H1 (cell line): ENCODE results near the gene SEPTIN5. TPM values are rescaled to one million over a fixed set of nuclear protein-coding genes. Genes with fewer than 3 reads are reported as not detected.

Experiments
- CTCF ChIA-PET: fragments of 300-600 bp; sonication (Branson Sonifier 250); formaldehyde crosslinking; loops from one replicate; lab custom pipeline; 2021; ENCODE audit not compliant: partially characterized antibody; lab: Charles Lee
- POLR2A ChIA-PET: fragments of 300-600 bp; sonication (Branson Sonifier 250); formaldehyde crosslinking; loops from one replicate; lab custom pipeline; 2021; ENCODE audit warnings: inconsistent platforms; ENCODE audit not compliant: partially characterized antibody; lab: Charles Lee
- DNase-seq, 2 experiments: peaks; one replicate each; pipeline versions ENCODE4 v3.0.0 to v3.0.0-alpha.2; 2010 to 2022; ENCODE audit warnings: low spot score in 2 of 2, low read depth in 1 of 2, mixed read lengths in 1 of 2
- FAIRE-seq: peaks from 2 replicates; lab custom pipeline; 2011; peaks lifted over from hg19 to GRCh38; lab: Jason Lieb, UNC
- H2AFZ ChIP-seq: 2 replicates; pipeline ENCODE4 v1.8.1; 2012; ENCODE audit warnings: low read length, inconsistent platforms
- H2AK5ac ChIP-seq: 2 replicates; pipeline ENCODE4 v1.6.1; 2013; ENCODE audit warnings: low read depth, low read length
- H2BK120ac ChIP-seq: replicated peaks from 2 replicates; pipeline ENCODE3; 2013; ENCODE audit warnings: low read depth, low read length, inconsistent platforms
- H2BK12ac ChIP-seq: 2 replicates; pipeline ENCODE4 v1.6.1; 2013; ENCODE audit warnings: low read depth, low read length
- H2BK15ac ChIP-seq: 2 replicates; pipeline ENCODE4 v1.6.1; 2013; ENCODE audit warnings: low read length
- H2BK20ac ChIP-seq: 2 replicates; pipeline ENCODE4 v1.6.1; 2013; ENCODE audit warnings: low read length
- H2BK5ac ChIP-seq: 2 replicates; pipeline ENCODE4 v1.6.1; 2013; ENCODE audit warnings: low read depth, low read length
- H3K14ac ChIP-seq: 2 replicates; pipeline ENCODE4 v1.6.1; 2013; ENCODE audit warnings: inconsistent platforms; ENCODE audit not compliant: insufficient read length
- H3K18ac ChIP-seq: 2 replicates; pipeline ENCODE4 v1.6.1; 2013; ENCODE audit warnings: low read length; ENCODE audit errors: extremely low read depth
- H3K23ac ChIP-seq: 2 replicates; pipeline ENCODE4 v1.6.1; 2013; ENCODE audit warnings: inconsistent platforms; ENCODE audit not compliant: insufficient read length
- H3K23me2 ChIP-seq: 2 replicates; pipeline ENCODE4 v1.6.1; 2013; ENCODE audit warnings: low read depth, low read length
- H3K27ac ChIP-seq: 2 replicates; pipeline ENCODE4 v1.6.1; 2011; ENCODE audit warnings: low read depth, low read length, inconsistent platforms
- H3K27me3 ChIP-seq, 4 experiments: replicated peaks in 1 of 4; 1 replicate in 1 of 4; 2 replicates in 3 of 4; pipeline versions ENCODE4 v1.6.1 to v1.8.1; 2011 to 2013; ENCODE audit warnings: low read length in 3 of 4, mild to moderate bottlenecking in 3 of 4, inconsistent platforms in 2 of 4, mixed read lengths in 2 of 4, moderate library complexity in 1 of 4; ENCODE audit not compliant: control insufficient read depth in 3 of 4, insufficient read depth in 3 of 4; ENCODE audit errors: extremely low read depth in 1 of 4
- H3K36me3 ChIP-seq, 4 experiments: 2 replicates each; pipeline versions ENCODE4 v1.6.1 to v1.8.1; 2011 to 2013; ENCODE audit warnings: mild to moderate bottlenecking in 4 of 4, low read length in 3 of 4, moderate library complexity in 2 of 4, control low read depth in 1 of 4, inconsistent platforms in 1 of 4; ENCODE audit not compliant: insufficient read depth in 4 of 4, control insufficient read depth in 2 of 4
- H3K4ac ChIP-seq: replicated peaks from 2 replicates; pipeline ENCODE3; 2013; ENCODE audit warnings: low read length, low read depth, mixed read lengths, inconsistent platforms; ENCODE audit not compliant: insufficient read length
- H3K4me1 ChIP-seq, 4 experiments: replicated peaks in 1 of 4; 1 replicate in 1 of 4; 2 replicates in 3 of 4; pipeline versions ENCODE4 v1.6.1 to v1.8.1; 2011 to 2013; ENCODE audit warnings: low read length in 3 of 4, inconsistent platforms in 2 of 4, mixed read lengths in 1 of 4; ENCODE audit not compliant: insufficient read depth in 4 of 4, control insufficient read depth in 3 of 4
- H3K4me2 ChIP-seq, 2 experiments: 2 replicates each; pipeline versions ENCODE4 v1.6.1 to v1.8.1; 2011 to 2013; ENCODE audit warnings: low read depth in 2 of 2, low read length in 2 of 2, control low read depth in 1 of 2, inconsistent platforms in 1 of 2, mild to moderate bottlenecking in 1 of 2; ENCODE audit not compliant: insufficient read depth in 1 of 2
- H3K4me3 ChIP-seq, 4 experiments: fragments of 200-600, 300-600 bp in 1 of 4; sonication (generic), shearing (Covaris generic), sonication (Bioruptor Twin) in 1 of 4; 2 replicates each; pipeline versions ENCODE4 v1.5.1 to v1.8.1; 2011 to 2016; ENCODE audit warnings: low read length in 4 of 4, low read depth in 3 of 4, control low read depth in 2 of 4, inconsistent platforms in 2 of 4, mild to moderate bottlenecking in 2 of 4, mixed read lengths in 1 of 4, moderate library complexity in 1 of 4; ENCODE audit not compliant: insufficient read depth in 2 of 4; ENCODE audit errors: extremely low read depth in 1 of 4
- H3K56ac ChIP-seq: replicated peaks from 2 replicates; pipeline ENCODE3; 2013; ENCODE audit warnings: low read depth, mild to moderate bottlenecking, mixed read lengths, low read length, inconsistent platforms; ENCODE audit not compliant: insufficient read length
- H3K79me1 ChIP-seq: 2 replicates; pipeline ENCODE4 v1.6.1; 2013; ENCODE audit warnings: low read depth, low read length, control low read depth
- H3K79me2 ChIP-seq, 2 experiments: 2 replicates each; pipeline versions ENCODE4 v1.6.1 to v1.8.1; 2012 to 2013; ENCODE audit warnings: low read length in 2 of 2, mild to moderate bottlenecking in 2 of 2, inconsistent platforms in 1 of 2; ENCODE audit not compliant: insufficient read depth in 2 of 2, control insufficient read depth in 1 of 2
- H3K9ac ChIP-seq, 4 experiments: replicated peaks in 1 of 4; 1 replicate in 1 of 4; 2 replicates in 3 of 4; pipeline versions ENCODE4 v1.6.1 to v1.8.1; 2011 to 2013; ENCODE audit warnings: low read depth in 3 of 4, low read length in 3 of 4, control low read depth in 2 of 4, mild to moderate bottlenecking in 2 of 4, moderate library complexity in 2 of 4, inconsistent platforms in 1 of 4; ENCODE audit errors: extremely low read depth in 1 of 4
- H3K9me3 ChIP-seq, 2 experiments: 2 replicates each; pipeline versions ENCODE4 v1.6.1 to v1.8.1; 2012 to 2013; ENCODE audit warnings: mild to moderate bottlenecking in 2 of 2, moderate library complexity in 2 of 2, control low read depth in 1 of 2, inconsistent platforms in 1 of 2, low read depth in 1 of 2, low read length in 1 of 2, mixed read lengths in 1 of 2; ENCODE audit not compliant: insufficient read depth in 2 of 2
- H4K20me1 ChIP-seq, 2 experiments: replicated peaks in 1 of 2; 2 replicates each; pipeline versions ENCODE3 to v1.8.1; 2011 to 2013; ENCODE audit warnings: inconsistent platforms in 2 of 2, low read length in 2 of 2, mild to moderate bottlenecking in 1 of 2; ENCODE audit not compliant: insufficient read depth in 2 of 2, control insufficient read depth in 1 of 2
- H4K5ac ChIP-seq: 2 replicates; pipeline ENCODE4 v1.6.1; 2013; ENCODE audit warnings: low read length, low read depth, mixed read lengths, inconsistent platforms; ENCODE audit not compliant: insufficient read length
- H4K8ac ChIP-seq: 2 replicates; pipeline ENCODE4 v1.8.0; 2013; ENCODE audit warnings: mild to moderate bottlenecking, moderate library complexity, low read length, inconsistent platforms; ENCODE audit not compliant: insufficient read depth; ENCODE audit errors: extremely low read depth
- H4K91ac ChIP-seq: replicated peaks from 2 replicates; pipeline ENCODE3; 2013; ENCODE audit warnings: low read length, mixed read lengths, inconsistent platforms; ENCODE audit not compliant: insufficient read length
- ATF3 ChIP-seq: IDR thresholded peaks from 2 replicates; pipeline ENCODE4 v1.6.1; 2011; ENCODE audit warnings: low read depth, mild to moderate bottlenecking, low read length; ENCODE audit not compliant: insufficient read depth
- BRCA1 ChIP-seq: IDR thresholded peaks from 2 replicates; pipeline ENCODE4 v1.6.1; 2012; ENCODE audit warnings: low read depth, low read length, improper control_type of control experiment
- CBX5 ChIP-seq: fragments of 300-800, 300-1000 bp; sonication (generic); IDR thresholded peaks from 2 replicates; pipeline ENCODE4 v1.7.1; 2016; ENCODE audit warnings: antibody characterized with exemption, low read length, low read depth
- CTBP2 ChIP-seq: IDR thresholded peaks from 2 replicates; pipeline ENCODE4 v1.7.0; 2011; ENCODE audit warnings: borderline replicate concordance, mild to moderate bottlenecking, moderate library complexity, mixed read lengths, low read length; ENCODE audit not compliant: insufficient read depth, insufficient read length
- E2F6 ChIP-seq: IDR thresholded peaks from 2 replicates; pipeline ENCODE4 v1.6.1; 2012; ENCODE audit warnings: inconsistent platforms
- FOSL1 ChIP-seq: IDR thresholded peaks from 2 replicates; pipeline ENCODE4 v1.6.1; 2011; ENCODE audit warnings: mild to moderate bottlenecking, low read depth, low read length, moderate library complexity; ENCODE audit not compliant: insufficient read depth
- GTF2F1 ChIP-seq: IDR thresholded peaks from 2 replicates; pipeline ENCODE4 v1.6.1; 2012; ENCODE audit warnings: low read depth, low read length, improper control_type of control experiment, borderline replicate concordance
- MAFK ChIP-seq: IDR thresholded peaks from 2 replicates; pipeline ENCODE4 v1.6.1; 2012; ENCODE audit warnings: low read depth, mild to moderate bottlenecking, improper control_type of control experiment, low read length
- PHF8 ChIP-seq: fragments of 200-600 bp; sonication (generic); conservative IDR thresholded peaks from 2 replicates; pipeline ENCODE4 v1.7.1; 2012; ENCODE audit warnings: low read depth, mild to moderate bottlenecking, inconsistent platforms, low read length, moderate library complexity
- POU5F1 ChIP-seq: IDR thresholded peaks from 2 replicates; pipeline ENCODE4 v1.6.1; 2011; ENCODE audit warnings: low read depth, mild to moderate bottlenecking, low read length, moderate library complexity
- RFX5 ChIP-seq: IDR thresholded peaks from 2 replicates; pipeline ENCODE4 v1.6.1; 2011; ENCODE audit warnings: low read depth, low read length, improper control_type of control experiment, borderline replicate concordance
- SIRT6 ChIP-seq: IDR thresholded peaks from one replicate; pipeline ENCODE4 v1.7.1; 2012; ENCODE audit warnings: low read length, inconsistent platforms
- SP2 ChIP-seq: IDR thresholded peaks from 2 replicates; pipeline ENCODE4 v1.6.1; 2012; ENCODE audit warnings: mild to moderate bottlenecking, low read length, inconsistent platforms
- WGBS, 2 experiments: shearing (Covaris generic) in 1 of 2; methylation state at CpG; one replicate each; pipeline versions ENCODE4 v1.1.6 to v1.1.7; 2013 to 2015; ENCODE audit warnings: low lambda C conversion rate in 2 of 2, mixed read lengths in 2 of 2, inconsistent platforms in 1 of 2, low coverage in 1 of 2, missing lambda C conversion rate in 1 of 2; ENCODE audit not compliant: insufficient replicate concordance in 2 of 2, insufficient coverage in 1 of 2, insufficient read length in 1 of 2; ENCODE audit errors: extremely low coverage in 1 of 2, missing lambda C conversion rate in 1 of 2; 5-methylcytosine and 5-hydroxymethylcytosine counted together
- polyA plus RNA-seq, 7 experiments: library from polyadenylated mRNA; depleted of rRNA in 3 of 7; stranded (reverse) in 5 of 7; unstranded in 2 of 7; fragments of >200 nt in 5 of 7; fragments of 200-250 nt in 2 of 7; gene quantifications; 1 replicate in 5 of 7; 2 replicates in 1 of 7; 4 replicates in 1 of 7; pipeline versions ENCODE4 v1.2.1 to v1.2.3, GENCODE V29; 2011 to 2013; ENCODE audit warnings: missing spikeins in 2 of 7, mixed read lengths in 2 of 7
- total RNA-seq: library from RNA; stranded (reverse); fragmentation: NEBNext Ultra II Directional; extraction: Animal tissue kit (Norgen Biotek cat#: 25700); gene quantifications from 2 replicates; pipeline ENCODE4 v1.2.1, GENCODE V29; 2021

Gene SEPTIN5
- total and polyA plus RNA-seq, 2 of the 8 experiments (the other 6 are each of a cell fraction or from before 2014, with no cell fraction given) = 6.0 to 8.6 TPM

DNA sequence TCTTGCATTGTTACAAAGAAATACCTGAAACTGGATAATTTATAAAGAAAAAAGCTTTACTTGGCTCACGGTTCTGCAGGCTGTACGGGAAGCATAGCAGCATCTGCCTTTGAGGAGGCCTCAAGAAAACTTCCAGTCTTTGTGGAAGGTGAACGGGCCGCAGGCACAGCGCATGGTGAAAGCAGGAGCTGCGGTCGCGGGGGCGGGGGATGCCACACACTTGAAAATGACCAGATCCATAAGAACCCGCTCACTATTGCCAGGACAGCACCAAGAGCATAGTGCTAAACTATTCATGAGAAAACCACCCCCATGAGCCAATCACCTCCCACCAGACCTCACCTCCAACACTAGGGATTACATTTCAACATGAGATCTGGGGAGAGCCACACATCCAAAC is 45.6 kb upstream of the SEPTIN5 start:
- Histone ChIP-seq H2BK120ac (no peak overlapping the region), H3K23ac (no peak overlapping the region), H3K23me2 (no peaks in the 10 kb centered on the region), H3K27me3 (peaks cover 0 to 5% (median 0%) of the 10 kb centered on the region in 4 experiments; a peak in 2 of 7 replicates), H2AFZ (no peak overlapping the region), H3K79me2 (no peaks in the 10 kb centered on the region), H3K4me3 (no peak overlapping the region), H2AK5ac (no peak overlapping the region), H3K79me1 (no peaks in the 10 kb centered on the region), H3K9ac (no peak overlapping the region), H2BK15ac (no peak overlapping the region), H2BK5ac (no peak overlapping the region), H3K27ac (no peak overlapping the region), H3K4ac (no peak overlapping the region), H3K18ac (no peak overlapping the region), H3K56ac (no peak overlapping the region), H4K91ac (no peak overlapping the region), H3K4me1 (peaks cover 0 to 5% (median 1%) of the 10 kb centered on the region in 4 experiments; a peak in 3 of 7 replicates), H2BK20ac (no peak overlapping the region), H4K5ac (no peak overlapping the region), H3K14ac (no peak overlapping the region), H3K9me3 (peaks cover 0 to 2% of the 10 kb centered on the region in 2 experiments; a peak in 1 of 4 replicates), H4K8ac (no peak overlapping the region), H3K4me2 (no peak overlapping the region), H3K36me3 (no peaks in the 10 kb centered on the region), H4K20me1 (no peaks in the 10 kb centered on the region), H2BK12ac (no peak overlapping the region)
- DNase-seq (no peak), FAIRE-seq (no peak)
- 88% methylated on average over 10 of the region's 10 CpGs; no CpG with 5 or more reads in 1 of the 2 experiments for WGBS, 2 experiments
- ChIA-PET POLR2A (no interaction called here), CTCF (interaction anchor here (0.6 to 2.9 kb wide), 5 partner anchors 11 to 122 kb away, joined by 4 to 16 read pairs (median 9); no protein-coding TSS in a partner anchor)
- TF ChIP-seq POU5F1 (no peak), SP2 (no peak), ATF3 (no peak), E2F6 (no peak), CBX5 (no peak), FOSL1 (no peak), SIRT6 (no peak), PHF8 (no peak), BRCA1 (no peak), CTBP2 (no peak), RFX5 (no peak), MAFK (no peak), GTF2F1 (no peak)
